RWPE2 (cell line): ENCODE measurements around the gene NSL1.

Experiments used
- ATAC-seq: fragments of 200-7000 bp; cut with Tn5 transposase; 3 replicates; pipeline ENCODE4 v1.9.1; 2021; ENCODE audit warnings: low read depth
- DNase-seq: peaks from one replicate; pipeline ENCODE4 v3.0.0-alpha.2; 2020; ENCODE audit warnings: low spot score
- H3K27ac ChIP-seq: fragments of 450-650 bp; 2 replicates; pipeline ENCODE4 v1.5.1; 2017; ENCODE audit warnings: mild to moderate bottlenecking; ENCODE audit not compliant: poor library complexity, severe bottlenecking
- H3K27me3 ChIP-seq: fragments of 250-450 bp; sonication (Bioruptor Pico); 2 replicates; pipeline ENCODE4 v1.5.1; 2021; ENCODE audit warnings: mild to moderate bottlenecking, moderate library complexity; ENCODE audit not compliant: insufficient read depth, poor library complexity, severe bottlenecking
- H3K36me3 ChIP-seq: fragments of 250-450 bp; sonication (Bioruptor Pico); 2 replicates; pipeline ENCODE4 v1.5.1; 2020; ENCODE audit warnings: low read depth, mild to moderate bottlenecking, moderate library complexity
- H3K4me1 ChIP-seq: fragments of 250-450 bp; sonication (Bioruptor Pico); 2 replicates; pipeline ENCODE4 v1.5.1; 2021; ENCODE audit warnings: mild to moderate bottlenecking, moderate library complexity; ENCODE audit not compliant: insufficient read depth, poor library complexity, severe bottlenecking
- H3K4me3 ChIP-seq: fragments of 250-450 bp; sonication (Bioruptor Pico); 2 replicates; pipeline ENCODE4 v1.5.1; 2021; ENCODE audit warnings: mild to moderate bottlenecking, moderate library complexity; ENCODE audit not compliant: severe bottlenecking
- H3K9me3 ChIP-seq: fragments of 250-450 bp; sonication (Bioruptor Pico); 2 replicates; pipeline ENCODE4 v1.5.1; 2021; ENCODE audit warnings: mild to moderate bottlenecking, moderate library complexity; ENCODE audit not compliant: severe bottlenecking
- TF ChIP-seq, protein P1 (sequence below): fragments of 450-650 bp; IDR thresholded peaks from one replicate; pipeline ENCODE4 v1.5.1; 2017; ENCODE audit warnings: mild to moderate bottlenecking, moderate library complexity; ENCODE audit not compliant: poor library complexity, severe bottlenecking

NSL1 gene

DNA sequence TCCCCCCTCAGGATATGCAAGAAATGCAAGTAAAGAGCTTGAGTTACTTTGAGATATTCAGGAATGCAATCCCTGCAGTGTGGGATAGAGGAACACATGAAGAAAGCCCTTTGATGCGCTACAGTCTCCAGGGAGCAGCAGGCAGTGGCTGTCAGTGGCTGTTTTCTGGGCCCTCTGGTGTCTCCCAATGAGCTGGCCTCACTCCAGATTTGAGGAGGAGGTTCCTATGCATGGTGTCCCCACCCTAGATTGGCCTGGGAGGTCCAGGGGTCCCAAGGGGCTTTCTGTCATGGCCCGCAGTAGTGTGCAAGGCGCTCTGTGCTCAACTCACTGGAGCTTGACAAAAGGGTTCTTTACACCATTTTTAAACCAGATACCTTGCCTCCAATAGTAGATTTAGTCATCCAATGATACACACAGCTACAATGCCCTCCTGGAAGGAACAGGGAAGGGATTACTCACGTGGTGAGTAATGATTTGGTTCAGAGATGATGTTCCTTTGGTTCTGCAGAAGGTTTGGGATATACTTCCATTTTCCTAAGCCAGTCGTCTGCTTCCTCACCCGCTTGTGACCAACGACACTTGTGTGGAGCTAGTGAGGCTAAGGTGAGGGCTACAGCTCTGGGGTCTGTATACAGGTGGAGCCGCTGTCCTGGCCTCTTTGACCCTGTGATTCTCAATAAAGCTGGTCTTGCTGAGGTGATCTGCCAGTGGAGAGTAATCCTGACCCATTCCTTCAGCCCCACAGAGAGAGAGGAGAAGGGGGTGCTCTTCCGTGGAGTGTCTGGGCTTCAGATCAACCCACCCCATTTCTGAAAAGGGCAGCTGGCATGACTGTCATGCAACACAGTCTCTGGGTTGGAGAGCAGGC is 98.6 kb downstream of the NSL1 start:
- no peaks in the 10 kb centered on the region for H3K36me3 ChIP-seq
- peaks cover 6% of the 10 kb centered on the region for H3K27me3 ChIP-seq
- peak; percentile 71; the same call in 2 of the 3 replicates for ATAC-seq

DNA sequence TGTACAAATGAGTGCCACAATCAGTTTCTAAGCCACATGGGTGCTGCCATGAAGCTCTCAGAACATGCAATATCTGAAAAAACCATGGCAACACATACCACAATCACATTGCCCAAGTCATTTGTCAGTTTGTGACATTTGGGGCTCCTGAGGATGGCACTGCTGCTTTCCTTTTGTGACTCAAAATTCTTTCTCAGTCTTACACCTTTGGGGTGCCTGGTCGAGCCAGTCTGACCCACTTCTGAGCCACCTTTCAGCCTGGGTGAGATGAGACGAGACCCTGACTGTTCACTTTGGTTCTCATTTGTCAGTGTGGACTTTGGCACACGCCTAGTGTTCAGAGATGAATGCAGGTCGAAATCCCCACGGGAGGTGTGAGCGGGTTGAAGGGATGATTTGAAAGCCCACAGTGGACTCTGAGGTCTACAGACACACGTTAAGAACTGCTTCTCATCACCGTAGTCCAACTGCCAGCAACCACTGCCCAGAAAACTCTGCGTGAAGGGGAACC is 100.0 kb downstream of the NSL1 start:
- DNase-seq (no peak), ATAC-seq (no peak)
- H3K27ac ChIP-seq: no peak overlapping the region
- H3K4me1 ChIP-seq: no peaks in the 10 kb centered on the region
- TF ChIP-seq, protein P1, sequence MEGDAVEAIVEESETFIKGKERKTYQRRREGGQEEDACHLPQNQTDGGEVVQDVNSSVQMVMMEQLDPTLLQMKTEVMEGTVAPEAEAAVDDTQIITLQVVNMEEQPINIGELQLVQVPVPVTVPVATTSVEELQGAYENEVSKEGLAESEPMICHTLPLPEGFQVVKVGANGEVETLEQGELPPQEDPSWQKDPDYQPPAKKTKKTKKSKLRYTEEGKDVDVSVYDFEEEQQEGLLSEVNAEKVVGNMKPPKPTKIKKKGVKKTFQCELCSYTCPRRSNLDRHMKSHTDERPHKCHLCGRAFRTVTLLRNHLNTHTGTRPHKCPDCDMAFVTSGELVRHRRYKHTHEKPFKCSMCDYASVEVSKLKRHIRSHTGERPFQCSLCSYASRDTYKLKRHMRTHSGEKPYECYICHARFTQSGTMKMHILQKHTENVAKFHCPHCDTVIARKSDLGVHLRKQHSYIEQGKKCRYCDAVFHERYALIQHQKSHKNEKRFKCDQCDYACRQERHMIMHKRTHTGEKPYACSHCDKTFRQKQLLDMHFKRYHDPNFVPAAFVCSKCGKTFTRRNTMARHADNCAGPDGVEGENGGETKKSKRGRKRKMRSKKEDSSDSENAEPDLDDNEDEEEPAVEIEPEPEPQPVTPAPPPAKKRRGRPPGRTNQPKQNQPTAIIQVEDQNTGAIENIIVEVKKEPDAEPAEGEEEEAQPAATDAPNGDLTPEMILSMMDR: no peak
- no peaks in the 10 kb centered on the region for H3K36me3 ChIP-seq
- H3K4me3 ChIP-seq: no peak overlapping the region
- H3K27me3 ChIP-seq: no peaks in the 10 kb centered on the region
- no peaks in the 10 kb centered on the region for H3K9me3 ChIP-seq

More for the DNA sequence above, 98.6 kb downstream of the NSL1 start:
- Histone ChIP-seq H3K4me1 (no peaks in the 10 kb centered on the region), H3K27ac (no peak overlapping the region), H3K9me3 (no peaks in the 10 kb centered on the region), H3K4me3 (no peak overlapping the region)
- TF ChIP-seq, protein P1: no peak
- DNase-seq: no peak

DNA sequence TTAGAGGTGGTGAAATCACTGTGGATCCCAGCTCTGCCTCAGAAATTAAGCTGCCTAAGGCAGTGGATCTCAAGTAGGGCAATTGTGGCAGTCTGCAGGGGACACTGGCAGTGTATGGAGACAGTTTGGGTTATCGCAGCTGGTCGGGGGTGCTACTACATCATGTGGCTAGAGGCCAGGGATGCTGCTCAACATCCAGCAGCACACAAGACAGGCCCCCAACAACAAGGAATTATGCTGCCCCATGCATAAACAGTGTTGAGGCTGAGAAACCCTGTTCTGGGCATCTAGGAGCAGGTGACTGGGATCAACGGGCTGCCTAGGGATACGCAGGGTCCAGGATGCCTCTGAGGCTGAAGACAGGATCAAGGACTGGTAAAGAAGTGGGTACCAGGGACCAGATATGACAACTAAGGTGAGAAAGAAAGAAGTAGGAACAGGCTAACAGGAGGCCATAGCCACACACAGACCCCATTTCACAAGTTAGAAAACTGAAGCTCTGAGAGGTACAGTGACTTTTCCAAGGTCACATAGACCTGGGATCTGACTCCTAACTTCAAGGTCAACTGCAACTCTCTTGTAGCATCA is 100.7 kb downstream of the NSL1 start:
- H3K27ac ChIP-seq: no peak overlapping the region
- TF ChIP-seq, protein P1: no peak
- H3K4me1 ChIP-seq: no peaks in the 10 kb centered on the region
- H3K27me3 ChIP-seq: no peaks in the 10 kb centered on the region
- no peak for DNase-seq
- no peaks in the 10 kb centered on the region for H3K36me3 ChIP-seq
- H3K9me3 ChIP-seq: no peaks in the 10 kb centered on the region
- no peak for ATAC-seq
- no peak overlapping the region for H3K4me3 ChIP-seq

DNA sequence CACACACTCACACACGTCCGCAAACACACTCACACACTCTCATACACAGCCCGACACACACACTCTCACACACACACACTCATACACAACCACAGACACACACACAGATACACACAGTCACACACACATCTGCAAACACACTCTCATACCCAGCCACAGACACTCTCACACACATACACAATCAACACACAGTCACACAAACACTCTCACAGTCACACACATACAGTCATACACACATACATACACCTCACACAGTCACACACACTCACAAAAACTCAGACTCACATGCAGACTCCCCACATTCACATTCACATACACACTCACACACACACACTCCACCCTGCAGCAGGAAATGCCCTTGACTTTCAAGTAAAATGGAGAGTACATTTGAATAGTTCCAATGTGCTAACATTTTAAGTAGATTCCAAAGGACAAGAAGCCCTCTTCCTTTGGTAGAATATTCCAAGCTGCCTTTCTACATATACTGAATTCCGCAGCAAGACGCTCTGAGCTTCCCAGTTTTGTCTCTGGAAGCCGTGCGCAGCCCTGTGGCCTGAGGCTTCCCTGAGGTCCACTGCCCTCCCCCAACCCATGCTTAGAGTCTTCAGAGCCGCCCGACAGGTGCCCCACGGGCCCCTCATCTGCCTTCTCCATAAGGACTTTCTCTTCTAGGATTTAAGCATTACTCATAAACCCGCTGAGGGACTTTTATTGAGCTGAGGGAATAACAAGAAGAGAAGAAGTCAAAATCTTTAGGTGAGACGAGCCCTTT is 101.6 kb downstream of the NSL1 start:
- no peaks in the 10 kb centered on the region for H3K9me3 ChIP-seq
- no peak for ATAC-seq
- TF ChIP-seq, protein P1: no peak

More for the DNA sequence above, 101.6 kb downstream of the NSL1 start:
- DNase-seq: no peak
- Histone ChIP-seq H3K36me3 (no peaks in the 10 kb centered on the region), H3K4me3 (no peak overlapping the region), H3K4me1 (no peaks in the 10 kb centered on the region), H3K27me3 (no peaks in the 10 kb centered on the region), H3K27ac (no peak overlapping the region)
